Measurements from ENCODE around the gene AP5Z1.

DNA sequence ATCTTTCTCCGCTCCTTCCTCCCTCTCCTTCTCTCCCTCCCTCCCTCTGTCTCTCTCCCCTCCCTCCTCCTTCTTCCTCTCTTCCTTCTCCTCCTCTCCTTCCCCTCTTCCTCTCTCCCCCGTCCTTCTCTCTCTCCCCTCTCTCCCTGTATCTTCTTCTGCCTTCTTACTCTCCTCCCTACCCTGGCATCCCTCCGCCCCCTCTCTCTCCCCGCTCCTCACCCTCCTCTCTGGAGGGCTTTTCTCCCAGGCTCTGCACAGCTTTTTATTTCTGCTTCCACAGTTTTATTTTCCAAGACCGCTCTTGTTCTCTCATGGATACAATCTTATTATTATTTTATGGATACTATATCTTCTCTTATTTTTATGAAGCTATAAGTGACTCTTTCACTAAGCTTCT is 32.6 kb downstream of the AP5Z1 start:
- TF ChIP-seq POLR2A (IDR thresholded peaks at IDR 0.05) = no peak
- TF ChIP-seq, protein P1, sequence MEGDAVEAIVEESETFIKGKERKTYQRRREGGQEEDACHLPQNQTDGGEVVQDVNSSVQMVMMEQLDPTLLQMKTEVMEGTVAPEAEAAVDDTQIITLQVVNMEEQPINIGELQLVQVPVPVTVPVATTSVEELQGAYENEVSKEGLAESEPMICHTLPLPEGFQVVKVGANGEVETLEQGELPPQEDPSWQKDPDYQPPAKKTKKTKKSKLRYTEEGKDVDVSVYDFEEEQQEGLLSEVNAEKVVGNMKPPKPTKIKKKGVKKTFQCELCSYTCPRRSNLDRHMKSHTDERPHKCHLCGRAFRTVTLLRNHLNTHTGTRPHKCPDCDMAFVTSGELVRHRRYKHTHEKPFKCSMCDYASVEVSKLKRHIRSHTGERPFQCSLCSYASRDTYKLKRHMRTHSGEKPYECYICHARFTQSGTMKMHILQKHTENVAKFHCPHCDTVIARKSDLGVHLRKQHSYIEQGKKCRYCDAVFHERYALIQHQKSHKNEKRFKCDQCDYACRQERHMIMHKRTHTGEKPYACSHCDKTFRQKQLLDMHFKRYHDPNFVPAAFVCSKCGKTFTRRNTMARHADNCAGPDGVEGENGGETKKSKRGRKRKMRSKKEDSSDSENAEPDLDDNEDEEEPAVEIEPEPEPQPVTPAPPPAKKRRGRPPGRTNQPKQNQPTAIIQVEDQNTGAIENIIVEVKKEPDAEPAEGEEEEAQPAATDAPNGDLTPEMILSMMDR (IDR thresholded peaks at IDR 0.05) = no peak

All from body of pancreas (tissue), 4 donors.